Smooth muscle cell of trachea (primary cell): ENCODE results near the gene APOA1. TPM values are rescaled to one million over a fixed set of nuclear protein-coding genes. Genes with fewer than 3 reads are reported as not detected.

Source experiments
- total RNA-seq: library from RNA; depleted of rRNA; stranded (reverse); fragments of >200 nt; gene quantifications from 2 replicates; pipeline ENCODE4 v1.2.1, GENCODE V29; 2014

APOA1 gene
- total RNA-seq, result 0.33 TPM in 1 of 2 replicates, not detected in the other

DNA sequence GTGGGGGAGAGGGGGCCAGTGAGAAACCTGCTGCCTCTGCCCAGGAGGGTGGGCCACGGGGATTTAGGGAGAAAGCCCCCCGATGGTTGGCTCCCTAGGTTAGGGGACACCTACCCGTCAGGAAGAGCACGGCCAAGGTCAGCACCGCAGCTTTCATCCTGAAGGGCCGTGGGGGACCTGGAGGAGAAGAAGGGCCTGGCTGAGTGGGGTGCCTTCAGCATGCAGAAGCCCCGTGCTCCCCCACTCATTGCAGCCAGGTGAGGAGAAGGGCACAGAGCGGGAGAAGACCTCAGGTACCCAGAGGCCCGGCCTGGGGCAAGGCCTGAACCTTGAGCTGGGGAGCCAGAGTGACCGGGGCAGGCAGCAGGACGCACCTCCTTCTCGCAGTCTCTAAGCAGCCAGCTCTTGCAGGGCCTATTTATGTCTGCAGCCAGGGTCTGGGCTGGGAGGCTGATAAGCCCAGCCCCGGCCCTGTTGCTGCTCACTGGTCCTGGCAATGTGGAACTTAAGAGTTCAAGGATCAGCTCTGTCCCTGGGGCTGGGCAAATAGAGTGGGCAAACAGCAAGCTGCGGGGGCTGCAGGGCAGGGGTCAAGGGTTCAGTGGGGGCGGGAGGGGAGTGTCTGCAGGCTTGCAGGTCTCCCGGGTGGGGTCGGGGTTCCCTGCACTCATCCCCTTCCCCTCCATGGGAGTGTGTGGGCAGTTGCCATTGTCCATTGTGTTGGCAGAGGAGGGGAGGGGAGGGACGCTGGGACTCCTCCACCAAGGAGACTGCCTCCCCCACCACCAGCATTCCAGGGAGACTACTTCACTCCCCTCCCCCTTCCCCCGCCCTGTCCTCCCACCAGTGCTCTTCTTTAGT, at the start of gene APOA1:
Gene APOA1 (minus strand): TSS at position 392 of the 861 bp plus-strand sequence. CDS start 235 bp downstream, at position 157.

DNA sequence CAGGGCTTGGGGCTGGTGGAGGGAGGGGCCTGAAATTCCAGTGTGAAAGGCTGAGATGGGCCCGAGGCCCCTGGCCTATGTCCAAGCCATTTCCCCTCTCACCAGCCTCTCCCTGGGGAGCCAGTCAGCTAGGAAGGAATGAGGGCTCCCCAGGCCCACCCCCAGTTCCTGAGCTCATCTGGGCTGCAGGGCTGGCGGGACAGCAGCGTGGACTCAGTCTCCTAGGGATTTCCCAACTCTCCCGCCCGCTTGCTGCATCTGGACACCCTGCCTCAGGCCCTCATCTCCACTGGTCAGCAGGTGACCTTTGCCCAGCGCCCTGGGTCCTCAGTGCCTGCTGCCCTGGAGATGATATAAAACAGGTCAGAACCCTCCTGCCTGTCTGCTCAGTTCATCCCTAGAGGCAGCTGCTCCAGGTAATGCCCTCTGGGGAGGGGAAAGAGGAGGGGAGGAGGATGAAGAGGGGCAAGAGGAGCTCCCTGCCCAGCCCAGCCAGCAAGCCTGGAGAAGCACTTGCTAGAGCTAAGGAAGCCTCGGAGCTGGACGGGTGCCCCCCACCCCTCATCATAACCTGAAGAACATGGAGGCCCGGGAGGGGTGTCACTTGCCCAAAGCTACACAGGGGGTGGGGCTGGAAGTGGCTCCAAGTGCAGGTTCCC, 7.8 kb downstream of the APOA1 start, which contains the start of gene APOC3:
Gene APOC3 (plus strand): TSS at position 383 of the 659 bp plus-strand sequence. CDS start 676 bp downstream, outside the sequence.

DNA sequence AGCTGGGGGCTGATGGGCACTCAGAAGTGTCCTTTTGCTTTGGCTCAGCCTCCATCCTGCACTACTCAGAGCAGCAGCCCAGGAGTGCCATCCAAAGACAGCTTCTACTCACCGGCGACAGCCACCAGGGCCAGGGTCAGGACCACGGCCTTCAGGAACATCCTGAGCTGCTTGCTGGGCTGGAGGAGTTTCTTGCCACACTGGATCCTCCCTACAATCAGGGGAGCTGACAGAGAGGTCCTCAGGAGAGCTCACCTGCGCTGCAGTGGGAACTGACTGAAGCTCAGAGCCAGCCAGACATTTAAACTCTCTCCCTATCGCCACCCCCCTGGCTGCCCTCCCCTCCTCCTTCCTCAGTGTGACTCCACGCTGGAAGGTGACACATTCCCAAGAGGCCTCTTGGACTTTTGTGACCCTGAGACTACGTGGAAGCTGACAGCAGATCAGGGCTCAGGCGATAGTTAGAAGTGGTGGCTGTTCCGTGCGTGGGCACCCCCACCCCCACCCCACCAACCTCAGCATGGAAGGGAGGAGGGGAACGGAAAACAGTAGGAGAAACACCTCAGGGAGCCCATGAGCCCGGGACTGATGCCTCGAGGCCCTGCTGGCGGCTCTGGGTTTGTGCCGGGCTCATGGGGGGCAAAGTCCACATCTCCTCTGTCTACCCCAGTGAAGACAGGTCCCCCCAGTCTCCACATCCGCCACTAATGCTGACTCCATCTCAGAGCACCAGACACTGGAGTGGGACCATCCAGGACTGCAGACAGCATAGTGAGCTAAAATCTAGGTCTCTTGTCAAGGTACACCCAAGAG, 14.2 kb downstream of the APOA1 start, which contains the start of gene APOA4:
Gene APOA4 (minus strand): TSS at position 274 of the 813 bp plus-strand sequence. CDS start 113 bp downstream, at position 161.

DNA sequence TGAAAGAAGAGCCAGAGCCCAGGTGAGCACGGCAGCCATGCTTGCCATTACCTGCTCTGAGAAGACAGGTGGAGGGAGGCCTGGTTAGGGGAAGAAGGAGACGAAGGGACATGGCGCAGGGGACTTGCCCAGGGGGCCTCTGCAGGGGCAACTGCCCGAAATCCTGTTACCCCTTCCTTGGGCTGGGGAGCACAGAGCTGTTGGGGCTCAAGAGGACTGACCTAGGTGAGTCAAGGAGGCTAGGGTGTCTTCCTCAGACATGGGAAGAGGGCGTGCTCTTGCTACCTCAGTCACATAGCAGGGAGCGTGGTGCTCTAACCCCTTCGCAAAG, 45.6 kb downstream of the APOA1 start, which contains the start of gene APOA5:
Gene APOA5 (minus strand): TSS at position 67 of the 331 bp plus-strand sequence. CDS start 19 bp downstream, at position 48.

GRCh38 chr11:116787786-116788486, 49.5 kb downstream of the APOA1 start, which contains the start of gene ZPR1:
Gene ZPR1, minus strand, starts transcription at chr11:116788023. Its CDS starts 33 bp downstream, at chr11:116787990.

Other genes starting within 250 kb of the APOA1 start
- gene BUD13, start 64.6 kb downstream of the APOA1 start, total RNA-seq, result 10.1 and 11.9 TPM in 2 replicates
- 29.7 and 30.8 TPM in 2 replicates for gene ZPR1, start 49.6 kb downstream of the APOA1 start, total RNA-seq
- gene APOA5, start 45.7 kb downstream of the APOA1 start, total RNA-seq, result not detected in 2 replicates
- gene APOA4, start 14.3 kb downstream of the APOA1 start, total RNA-seq, result not detected in 2 replicates
- not detected in 2 replicates for gene APOC3, start 7.7 kb downstream of the APOA1 start, total RNA-seq